Liver (tissue), 9 donors: ENCODE measurements around the gene C19orf67. TPM values are rescaled to one million over a fixed set of nuclear protein-coding genes. Genes with fewer than 3 reads are reported as not detected.

Experiments used
- DNase-seq: peaks from one replicate; pipeline ENCODE4 v3.0.0-alpha.2; 2017; ENCODE audit warnings: low spot score
- H3K27ac ChIP-seq, 2 donors: one replicate each; pipeline ENCODE4 v1.7.0; 2013; ENCODE audit warnings: inconsistent platforms in 2 of 2, low read length in 2 of 2, control low read depth in 1 of 2, low read depth in 1 of 2, mild to moderate bottlenecking in 1 of 2
- H3K27me3 ChIP-seq, 4 donors: one replicate each; pipeline versions ENCODE4 v1.6.1 to v1.7.0; 2013; ENCODE audit warnings: low read length in 3 of 4, inconsistent platforms in 1 of 4, mild to moderate bottlenecking in 1 of 4, moderate library complexity in 1 of 4; ENCODE audit not compliant: control insufficient read depth in 4 of 4, insufficient read depth in 4 of 4
- H3K36me3 ChIP-seq, 4 donors: one replicate each; pipeline versions ENCODE4 v1.6.1 to v1.7.0; 2013; ENCODE audit warnings: low read length in 3 of 4, mild to moderate bottlenecking in 3 of 4, low read depth in 1 of 4, moderate library complexity in 1 of 4; ENCODE audit not compliant: control insufficient read depth in 4 of 4, insufficient read depth in 3 of 4
- H3K4me1 ChIP-seq, 4 donors: one replicate each; pipeline versions ENCODE4 v1.6.1 to v1.7.0; 2013; ENCODE audit warnings: low read length in 3 of 4, mild to moderate bottlenecking in 3 of 4, moderate library complexity in 1 of 4; ENCODE audit not compliant: control insufficient read depth in 4 of 4, insufficient read depth in 4 of 4
- H3K4me3 ChIP-seq, 3 donors: one replicate each; pipeline versions ENCODE4 v1.6.1 to v1.7.0; 2013; ENCODE audit warnings: low read length in 3 of 3, control low read depth in 1 of 3, low read depth in 1 of 3, mild to moderate bottlenecking in 1 of 3
- H3K9ac ChIP-seq, 2 donors: one replicate each; pipeline ENCODE4 v1.7.0; 2013; ENCODE audit warnings: low read length in 2 of 2, mild to moderate bottlenecking in 2 of 2, moderate library complexity in 2 of 2, control low read depth in 1 of 2, low read depth in 1 of 2
- H3K9me3 ChIP-seq, 4 donors: one replicate each; pipeline versions ENCODE4 v1.6.1 to v1.7.0; 2013; ENCODE audit warnings: low read length in 3 of 4; ENCODE audit not compliant: control insufficient read depth in 4 of 4
- CTCF ChIP-seq: fragments of 150-350 bp; IDR thresholded peaks from 2 replicates; pipeline ENCODE4 v1.5.1; 2017; ENCODE audit warnings: improper control_type of control experiment, low read depth, low read length; ENCODE audit not compliant: missing input control
- EGR1 ChIP-seq, 2 donors: IDR thresholded peaks; 2 replicates each; pipeline ENCODE4 v1.6.1; 2016 to 2018; ENCODE audit warnings: antibody characterized with exemption in 2 of 2, low read depth in 2 of 2
- GABPA ChIP-seq, 2 donors: IDR thresholded peaks in 1 of 2; conservative IDR thresholded peaks in 1 of 2; 2 replicates each; pipeline ENCODE4 v1.6.1; 2016; ENCODE audit warnings: antibody characterized with exemption in 2 of 2, mild to moderate bottlenecking in 1 of 2, moderate library complexity in 1 of 2
- HNF4A ChIP-seq, 2 donors: conservative IDR thresholded peaks; 2 replicates each; pipeline ENCODE4 v1.6.1; 2016; ENCODE audit warnings: antibody characterized with exemption in 2 of 2, mild to moderate bottlenecking in 2 of 2
- HNF4G ChIP-seq: IDR thresholded peaks from 2 replicates; pipeline ENCODE4 v1.6.1; 2016; ENCODE audit warnings: antibody characterized with exemption
- JUND ChIP-seq, 2 donors: IDR thresholded peaks; 2 replicates each; pipeline ENCODE4 v1.6.1; 2016; ENCODE audit warnings: antibody characterized with exemption in 2 of 2
- MAX ChIP-seq: IDR thresholded peaks from 2 replicates; pipeline ENCODE4 v1.6.1; 2016; ENCODE audit warnings: antibody characterized with exemption
- RXRA ChIP-seq, 2 donors: IDR thresholded peaks; 2 replicates each; pipeline ENCODE4 v1.6.1; 2017 to 2018; ENCODE audit warnings: antibody characterized with exemption in 2 of 2, mild to moderate bottlenecking in 1 of 2
- SP1 ChIP-seq: IDR thresholded peaks from 2 replicates; pipeline ENCODE4 v1.6.1; 2018; ENCODE audit warnings: antibody characterized with exemption, mild to moderate bottlenecking
- TAF1 ChIP-seq: conservative IDR thresholded peaks from 2 replicates; pipeline ENCODE4 v1.6.1; 2016; ENCODE audit warnings: antibody characterized with exemption, mild to moderate bottlenecking
- YY1 ChIP-seq: IDR thresholded peaks from 2 replicates; pipeline ENCODE4 v1.6.1; 2016; ENCODE audit warnings: antibody characterized with exemption, mild to moderate bottlenecking
- WGBS: extraction: QIAGEN DNeasy Blood & Tissue Kit; methylation state at CpG from one replicate; pipeline ENCODE4 v1.1.7; 2013; 5-methylcytosine and 5-hydroxymethylcytosine counted together
- polyA plus RNA-seq, 2 donors: library from polyadenylated mRNA; stranded (reverse) in 1 of 2; unstranded in 1 of 2; fragments of 200-250 nt in 1 of 2; fragments of >200 nt in 1 of 2; fragmentation: Nextera tagmentation in 1 of 2; extraction: Ambion mirVana in 1 of 2; gene quantifications; one replicate each; pipeline versions ENCODE4 v1.2.1 to v1.2.3, GENCODE V29; 2013 to 2015
- total RNA-seq, 2 donors: library from RNA; depleted of rRNA; stranded (reverse); fragments of >200 nt; gene quantifications; one replicate each; pipeline ENCODE4 v1.2.3, GENCODE V29; 2014
- TF ChIP-seq, protein P1 (sequence below): IDR thresholded peaks from 2 replicates; pipeline ENCODE4 v1.6.1; 2016; ENCODE audit warnings: antibody characterized with exemption
- TF ChIP-seq, protein P2 (sequence below): IDR thresholded peaks from 2 replicates; pipeline ENCODE4 v1.6.1; 2016; ENCODE audit warnings: antibody characterized with exemption
- donor health status: healthy.
- donor health status: healthy.
- donor health status: healthy.
- donor health status: healthy.
- donor health status: healthy.

C19orf67 gene
- total and polyA plus RNA-seq, 4 donors = 0.25 TPM; not detected in 3

GRCh38 chr19:14056741-14057356 is 28.7 kb downstream of the C19orf67 start:
- Histone ChIP-seq H3K36me3 (peaks cover 7 to 27% (median 13%) of the 10 kb centered on the region in 4 donors), H3K9ac (no peak overlapping the region), H3K4me3 (no peak overlapping the region), H3K9me3 (no peaks in the 10 kb centered on the region), H3K4me1 (peaks cover 1 to 34% (median 21%) of the 10 kb centered on the region in 4 donors), H3K27me3 (peaks cover 0 to 3% (median 0%) of the 10 kb centered on the region in 4 donors), H3K27ac (no peak overlapping the region)
- TF ChIP-seq SP1 (no peak), CTCF (no peak), JUND (IDR thresholded peaks at IDR 0.05) (no peak), GABPA (IDR thresholded peaks at IDR 0.05 in 1 of 2, conservative IDR thresholded peaks at IDR 0.05 in 1 of 2) (no peak), EGR1 (IDR thresholded peaks at IDR 0.05; ENCODE audit: low read depth in 2 of 2) (no peak)
- WGBS = 63% methylated on average over 19 of the region's 19 CpGs
- no peak for DNase-seq

GRCh38 chr19:14056069-14056666 is 29.4 kb downstream of the C19orf67 start:
- no peak overlapping the region for H3K9ac ChIP-seq
- 94% methylated on average over 10 of the region's 10 CpGs for WGBS

More at GRCh38 chr19:14056069-14056666, 29.4 kb downstream of the C19orf67 start:
- H3K4me1 ChIP-seq = peaks cover 1 to 29% (median 20%) of the 10 kb centered on the region in 4 donors
- TF ChIP-seq TAF1 (no peak), HNF4G (no peak), EGR1 (IDR thresholded peaks at IDR 0.05; ENCODE audit: low read depth in 2 of 2) (no peak), HNF4A (conservative IDR thresholded peaks at IDR 0.05) (no peak), RXRA (IDR thresholded peaks at IDR 0.05) (no peak), YY1 (no peak), MAX (no peak), GABPA (IDR thresholded peaks at IDR 0.05 in 1 of 2, conservative IDR thresholded peaks at IDR 0.05 in 1 of 2) (no peak), SP1 (no peak)
- TF ChIP-seq, protein P1, sequence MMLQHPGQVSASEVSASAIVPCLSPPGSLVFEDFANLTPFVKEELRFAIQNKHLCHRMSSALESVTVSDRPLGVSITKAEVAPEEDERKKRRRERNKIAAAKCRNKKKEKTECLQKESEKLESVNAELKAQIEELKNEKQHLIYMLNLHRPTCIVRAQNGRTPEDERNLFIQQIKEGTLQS = no peak
- TF ChIP-seq, protein P2, sequence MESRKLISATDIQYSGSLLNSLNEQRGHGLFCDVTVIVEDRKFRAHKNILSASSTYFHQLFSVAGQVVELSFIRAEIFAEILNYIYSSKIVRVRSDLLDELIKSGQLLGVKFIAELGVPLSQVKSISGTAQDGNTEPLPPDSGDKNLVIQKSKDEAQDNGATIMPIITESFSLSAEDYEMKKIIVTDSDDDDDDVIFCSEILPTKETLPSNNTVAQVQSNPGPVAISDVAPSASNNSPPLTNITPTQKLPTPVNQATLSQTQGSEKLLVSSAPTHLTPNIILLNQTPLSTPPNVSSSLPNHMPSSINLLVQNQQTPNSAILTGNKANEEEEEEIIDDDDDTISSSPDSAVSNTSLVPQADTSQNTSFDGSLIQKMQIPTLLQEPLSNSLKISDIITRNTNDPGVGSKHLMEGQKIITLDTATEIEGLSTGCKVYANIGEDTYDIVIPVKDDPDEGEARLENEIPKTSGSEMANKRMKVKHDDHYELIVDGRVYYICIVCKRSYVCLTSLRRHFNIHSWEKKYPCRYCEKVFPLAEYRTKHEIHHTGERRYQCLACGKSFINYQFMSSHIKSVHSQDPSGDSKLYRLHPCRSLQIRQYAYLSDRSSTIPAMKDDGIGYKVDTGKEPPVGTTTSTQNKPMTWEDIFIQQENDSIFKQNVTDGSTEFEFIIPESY = no peak
- no peaks in the 10 kb centered on the region for H3K9me3 ChIP-seq
- no peak for DNase-seq
- peaks cover 0 to 3% (median 0%) of the 10 kb centered on the region in 4 donors for H3K27me3 ChIP-seq
- no peak overlapping the region for H3K27ac ChIP-seq
- H3K36me3 ChIP-seq = peaks cover 7 to 27% (median 13%) of the 10 kb centered on the region in 4 donors
- H3K4me3 ChIP-seq = no peak overlapping the region
